ENCODE results near the gene ORC5. TPM values are rescaled to one million over a fixed set of nuclear protein-coding genes. Genes with fewer than 3 reads are reported as not detected.

Gene ORC5
- total and polyA plus RNA-seq, 2 of the 13 experiments (the other 11 are each of a cell fraction or from before 2014, with no cell fraction given) = 4.8 to 18.8 TPM

DNA sequence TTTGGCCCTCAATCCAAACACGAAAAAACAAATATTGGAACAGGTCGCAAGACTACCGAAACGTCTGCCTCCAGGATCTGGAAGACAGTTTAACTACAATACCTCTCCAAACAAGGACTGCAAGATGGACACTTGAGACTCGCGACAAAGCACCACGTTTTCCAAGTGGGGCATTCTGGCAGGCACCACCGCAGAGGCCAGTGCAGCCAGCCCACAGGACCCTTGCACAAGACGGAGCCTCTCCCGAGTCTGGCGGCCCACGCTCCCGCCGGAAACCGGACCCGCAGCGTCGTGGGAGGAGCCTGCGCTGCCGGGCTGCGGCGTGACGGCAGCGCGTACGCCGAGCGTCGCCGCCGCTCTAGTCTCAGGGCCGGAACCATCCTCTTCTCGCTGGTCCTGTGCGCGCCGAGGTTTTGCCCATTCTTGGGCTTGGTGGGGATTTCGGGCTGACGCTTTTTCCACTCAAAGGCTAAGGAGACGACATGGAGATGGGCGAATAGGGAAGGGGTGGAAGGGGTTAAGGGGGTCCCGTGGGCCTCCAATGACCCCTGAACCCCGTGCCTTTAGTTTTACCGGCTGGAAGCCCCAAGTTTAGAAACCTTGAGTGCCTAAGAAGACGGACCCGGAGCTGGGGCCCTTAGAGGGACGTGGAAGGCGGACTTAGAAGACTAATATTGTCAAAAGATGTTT, at the start of gene ORC5 (continued):
- TF ChIP-seq ZNF333 (CRISPR knock-in tag; IDR thresholded peaks at IDR 0.05; ENCODE audit: borderline replicate concordance) (no peak), MLLT10 (CRISPR knock-in tag; IDR thresholded peaks at IDR 0.05) (no peak), ETV6 (CRISPR knock-in tag; conservative IDR thresholded peaks at IDR 0.05) (no peak; the same call in 1 of the 2 replicates), ZNF30 (CRISPR knock-in tag; IDR thresholded peaks at IDR 0.05) (0 out of 2 replicates have a peak, but pooled peaks have one; percentile 58), SIN3A (IDR thresholded peaks at IDR 0.05; ENCODE audit: borderline replicate concordance, low read depth, low read length) (peak; percentile 46; the same call in 1 of the 2 replicates), MAF1 (CRISPR knock-in tag; IDR thresholded peaks at IDR 0.05; ENCODE audit: borderline replicate concordance) (peak; percentile 72; the same call in 1 of the 2 replicates), NR2F1 (CRISPR knock-in tag; IDR thresholded peaks at IDR 0.05) (no peak), TOE1 (CRISPR knock-in tag; IDR thresholded peaks at IDR 0.05) (peak; percentile 53; the same call in 1 of the 2 replicates)
- TF ChIP-seq, protein P1, sequence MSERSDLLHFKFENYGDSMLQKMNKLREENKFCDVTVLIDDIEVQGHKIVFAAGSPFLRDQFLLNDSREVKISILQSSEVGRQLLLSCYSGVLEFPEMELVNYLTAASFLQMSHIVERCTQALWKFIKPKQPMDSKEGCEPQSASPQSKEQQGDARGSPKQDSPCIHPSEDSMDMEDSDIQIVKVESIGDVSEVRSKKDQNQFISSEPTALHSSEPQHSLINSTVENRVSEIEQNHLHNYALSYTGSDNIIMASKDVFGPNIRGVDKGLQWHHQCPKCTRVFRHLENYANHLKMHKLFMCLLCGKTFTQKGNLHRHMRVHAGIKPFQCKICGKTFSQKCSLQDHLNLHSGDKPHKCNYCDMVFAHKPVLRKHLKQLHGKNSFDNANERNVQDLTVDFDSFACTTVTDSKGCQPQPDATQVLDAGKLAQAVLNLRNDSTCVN (CRISPR knock-in tag; IDR thresholded peaks at IDR 0.05; ENCODE audit: borderline replicate concordance) = no peak; the same call in 1 of the 2 replicates
- TF ChIP-seq, protein P2, sequence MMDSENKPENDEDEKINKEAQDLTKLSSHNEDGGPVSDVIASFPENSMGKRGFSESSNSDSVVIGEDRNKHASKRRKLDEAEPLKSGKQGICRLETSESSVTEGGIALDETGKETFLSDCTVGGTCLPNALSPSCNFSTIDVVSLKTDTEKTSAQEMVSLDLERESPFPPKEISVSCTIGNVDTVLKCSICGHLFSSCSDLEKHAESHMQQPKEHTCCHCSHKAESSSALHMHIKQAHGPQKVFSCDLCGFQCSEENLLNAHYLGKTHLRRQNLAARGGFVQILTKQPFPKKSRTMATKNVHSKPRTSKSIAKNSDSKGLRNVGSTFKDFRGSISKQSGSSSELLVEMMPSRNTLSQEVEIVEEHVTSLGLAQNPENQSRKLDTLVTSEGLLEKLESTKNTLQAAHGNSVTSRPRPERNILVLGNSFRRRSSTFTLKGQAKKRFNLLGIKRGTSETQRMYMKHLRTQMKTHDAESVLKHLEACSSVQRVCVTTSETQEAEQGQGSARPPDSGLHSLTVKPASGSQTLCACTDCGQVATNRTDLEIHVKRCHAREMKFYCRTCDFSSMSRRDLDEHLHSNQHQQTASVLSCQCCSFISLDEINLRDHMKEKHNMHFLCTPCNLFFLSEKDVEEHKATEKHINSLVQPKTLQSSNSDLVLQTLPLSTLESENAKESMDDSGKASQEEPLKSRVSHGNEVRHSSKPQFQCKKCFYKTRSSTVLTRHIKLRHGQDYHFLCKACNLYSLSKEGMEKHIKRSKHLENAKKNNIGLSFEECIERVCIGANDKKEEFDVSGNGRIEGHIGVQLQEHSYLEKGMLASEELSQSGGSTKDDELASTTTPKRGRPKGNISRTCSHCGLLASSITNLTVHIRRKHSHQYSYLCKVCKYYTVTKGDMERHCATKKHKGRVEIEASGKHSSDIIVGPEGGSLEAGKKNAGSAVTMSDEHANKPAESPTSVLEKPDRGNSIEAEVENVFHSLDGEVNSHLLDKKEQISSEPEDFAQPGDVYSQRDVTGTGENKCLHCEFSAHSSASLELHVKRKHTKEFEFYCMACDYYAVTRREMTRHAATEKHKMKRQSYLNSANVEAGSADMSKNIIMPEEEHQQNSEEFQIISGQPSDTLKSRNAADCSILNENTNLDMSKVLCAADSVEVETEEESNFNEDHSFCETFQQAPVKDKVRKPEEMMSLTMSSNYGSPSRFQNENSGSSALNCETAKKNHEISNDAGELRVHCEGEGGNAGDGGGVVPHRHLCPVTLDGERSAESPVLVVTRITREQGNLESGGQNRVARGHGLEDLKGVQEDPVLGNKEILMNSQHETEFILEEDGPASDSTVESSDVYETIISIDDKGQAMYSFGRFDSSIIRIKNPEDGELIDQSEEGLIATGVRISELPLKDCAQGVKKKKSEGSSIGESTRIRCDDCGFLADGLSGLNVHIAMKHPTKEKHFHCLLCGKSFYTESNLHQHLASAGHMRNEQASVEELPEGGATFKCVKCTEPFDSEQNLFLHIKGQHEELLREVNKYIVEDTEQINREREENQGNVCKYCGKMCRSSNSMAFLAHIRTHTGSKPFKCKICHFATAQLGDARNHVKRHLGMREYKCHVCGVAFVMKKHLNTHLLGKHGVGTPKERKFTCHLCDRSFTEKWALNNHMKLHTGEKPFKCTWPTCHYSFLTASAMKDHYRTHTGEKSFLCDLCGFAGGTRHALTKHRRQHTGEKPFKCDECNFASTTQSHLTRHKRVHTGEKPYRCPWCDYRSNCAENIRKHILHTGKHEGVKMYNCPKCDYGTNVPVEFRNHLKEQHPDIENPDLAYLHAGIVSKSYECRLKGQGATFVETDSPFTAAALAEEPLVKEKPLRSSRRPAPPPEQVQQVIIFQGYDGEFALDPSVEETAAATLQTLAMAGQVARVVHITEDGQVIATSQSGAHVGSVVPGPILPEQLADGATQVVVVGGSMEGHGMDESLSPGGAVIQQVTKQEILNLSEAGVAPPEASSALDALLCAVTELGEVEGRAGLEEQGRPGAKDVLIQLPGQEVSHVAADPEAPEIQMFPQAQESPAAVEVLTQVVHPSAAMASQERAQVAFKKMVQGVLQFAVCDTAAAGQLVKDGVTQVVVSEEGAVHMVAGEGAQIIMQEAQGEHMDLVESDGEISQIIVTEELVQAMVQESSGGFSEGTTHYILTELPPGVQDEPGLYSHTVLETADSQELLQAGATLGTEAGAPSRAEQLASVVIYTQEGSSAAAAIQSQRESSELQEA (CRISPR knock-in tag; IDR thresholded peaks at IDR 0.05; ENCODE audit: not compliant biosample characterization) = no peak

Measured in HepG2 (cell line).